DOHH2 (cell line): ENCODE measurements around the gene ANKRD33.

Experiments used
- H3F3A ChIP-seq: fragments of 200-600 bp; sonication (generic), shearing (Covaris generic); 2 replicates; pipeline ENCODE4 v1.6.0; 2016; ENCODE audit warnings: antibody characterized with exemption, mild to moderate bottlenecking; ENCODE audit not compliant: control insufficient read depth, insufficient read depth
- H3K27ac ChIP-seq: fragments of 200-600 bp; sonication (generic); 2 replicates; pipeline ENCODE4 v1.5.1; 2014; ENCODE audit warnings: low read depth, mild to moderate bottlenecking, low read length, moderate library complexity
- H3K27me3 ChIP-seq: fragments of 200-600 bp; sonication (generic); 2 replicates; pipeline ENCODE4 v1.6.1; 2014; ENCODE audit warnings: mild to moderate bottlenecking, low read length, mixed read lengths; ENCODE audit not compliant: control insufficient read depth
- H3K36me3 ChIP-seq: fragments of 200-600 bp; sonication (generic); 2 replicates; pipeline ENCODE4 v1.6.1; 2014; ENCODE audit warnings: mild to moderate bottlenecking, low read length, moderate library complexity, mixed read lengths; ENCODE audit not compliant: control insufficient read depth
- H3K4me1 ChIP-seq: fragments of 200-600 bp; sonication (generic); 2 replicates; pipeline ENCODE4 v1.6.1; 2014; ENCODE audit warnings: mild to moderate bottlenecking, low read length, mixed read lengths; ENCODE audit not compliant: control insufficient read depth
- H3K4me2 ChIP-seq: fragments of 200-600 bp; sonication (generic); 2 replicates; pipeline ENCODE4 v1.6.0; 2014; ENCODE audit warnings: mild to moderate bottlenecking, low read length, moderate library complexity
- H3K4me3 ChIP-seq: fragments of 200-600 bp; sonication (generic); 2 replicates; pipeline ENCODE4 v1.5.1; 2014; ENCODE audit warnings: mild to moderate bottlenecking, low read length, mixed read lengths
- H3K79me2 ChIP-seq: fragments of 200-600 bp; sonication (generic); 2 replicates; pipeline ENCODE4 v1.6.1; 2014; ENCODE audit warnings: mild to moderate bottlenecking, low read length, mixed read lengths; ENCODE audit not compliant: control insufficient read depth
- H3K9me2 ChIP-seq: fragments of 200-600 bp; sonication (generic); replicated peaks from 2 replicates; pipeline ENCODE4 v1.6.1; 2014; ENCODE audit warnings: mild to moderate bottlenecking, low read length, mixed read lengths; ENCODE audit not compliant: control insufficient read depth
- H3K9me3 ChIP-seq: fragments of 200-600 bp; sonication (generic); 2 replicates; pipeline ENCODE4 v1.6.1; 2014; ENCODE audit warnings: antibody characterized with exemption, low read length, mixed read lengths; ENCODE audit not compliant: control insufficient read depth, insufficient read depth
- H4K20me1 ChIP-seq: fragments of 200-600 bp; sonication (generic); 2 replicates; pipeline ENCODE4 v1.6.0; 2014; ENCODE audit warnings: low read depth, mild to moderate bottlenecking, antibody characterized with exemption, low read length, moderate library complexity; ENCODE audit not compliant: control insufficient read depth, insufficient read depth
- CTCF ChIP-seq: fragments of 200-600 bp; sonication (generic); IDR thresholded peaks from one replicate; pipeline ENCODE4 v1.5.1; 2014; ENCODE audit warnings: antibody characterized with exemption, mild to moderate bottlenecking, low read depth, low read length; ENCODE audit not compliant: poor library complexity, severe bottlenecking
- EZH2phosphoT487 ChIP-seq: fragments of 200-600 bp; sonication (generic); IDR thresholded peaks from 2 replicates; pipeline ENCODE4 v1.6.1; 2017; ENCODE audit warnings: borderline replicate concordance, mild to moderate bottlenecking, antibody characterized with exemption, low read length, moderate library complexity, mixed read lengths

Gene ANKRD33

GRCh38 chr12:51862947-51863346 lies 25.0 kb upstream of the ANKRD33 start:
- no peaks in the 10 kb centered on the region for H3K9me3 ChIP-seq
- H3K27ac ChIP-seq, result no peak overlapping the region
- no peak for TF ChIP-seq CTCF
- TF ChIP-seq EZH2phosphoT487, result no peak
- H3K4me1 ChIP-seq, result no peaks in the 10 kb centered on the region
- H3F3A ChIP-seq, result no peaks in the 10 kb centered on the region
- H3K27me3 ChIP-seq, result peaks cover 11% of the 10 kb centered on the region; the same call in 1 of the 2 replicates
- no peak overlapping the region for H3K4me2 ChIP-seq
- no peak overlapping the region for H3K4me3 ChIP-seq
- H3K36me3 ChIP-seq, result no peaks in the 10 kb centered on the region
- H4K20me1 ChIP-seq, result no peaks in the 10 kb centered on the region
- no peaks in the 10 kb centered on the region for H3K79me2 ChIP-seq
- no peaks in the 10 kb centered on the region for H3K9me2 ChIP-seq

- H3K27me3 ChIP-seq, result peaks cover 11% of the 10 kb centered on the region; the same call in 1 of the 2 replicates
- no peaks in the 10 kb centered on the region for H3K9me2 ChIP-seq
- H3K4me2 ChIP-seq, result no peak overlapping the region
- no peaks in the 10 kb centered on the region for H3K79me2 ChIP-seq
- H3K4me3 ChIP-seq, result no peak overlapping the region
- H3K4me1 ChIP-seq, result no peaks in the 10 kb centered on the region
- no peak for TF ChIP-seq CTCF
- no peak for TF ChIP-seq EZH2phosphoT487
- no peaks in the 10 kb centered on the region for H3K36me3 ChIP-seq
- no peaks in the 10 kb centered on the region for H4K20me1 ChIP-seq
- no peaks in the 10 kb centered on the region for H3F3A ChIP-seq
- no peak overlapping the region for H3K27ac ChIP-seq
- H3K9me3 ChIP-seq, result no peaks in the 10 kb centered on the region
Observed at GRCh38 chr12:51863363-51863932, 24.5 kb upstream of the ANKRD33 start.

GRCh38 chr12:51863933-51864832 lies 23.7 kb upstream of the ANKRD33 start:
- Histone ChIP-seq H3K27ac (no peak overlapping the region), H3K79me2 (no peaks in the 10 kb centered on the region), H3F3A (no peaks in the 10 kb centered on the region), H3K9me3 (no peaks in the 10 kb centered on the region), H3K4me1 (no peaks in the 10 kb centered on the region), H3K36me3 (no peaks in the 10 kb centered on the region), H3K27me3 (peaks cover 11% of the 10 kb centered on the region; the same call in 1 of the 2 replicates), H3K4me3 (no peak overlapping the region), H4K20me1 (no peaks in the 10 kb centered on the region), H3K9me2 (no peaks in the 10 kb centered on the region), H3K4me2 (no peak overlapping the region)
- TF ChIP-seq CTCF, result no peak
- no peak for TF ChIP-seq EZH2phosphoT487
